Stomach (tissue), 9 donors: ENCODE data around the gene PRICKLE2. TPM values are rescaled to one million over a fixed set of nuclear protein-coding genes. Genes with fewer than 3 reads are reported as not detected.
A peak's percentile ranks its signal among the peaks of the same experiment; 100 is the strongest.

ENCODE experiments used
- DNase-seq, 2 donors: peaks; one replicate each; pipeline versions ENCODE4 v3.0.0 to v3.0.0-alpha.2; 2013 to 2019
- H3K27ac ChIP-seq, 5 donors: fragments of 200-600 bp in 4 of 5; sonication (generic) in 4 of 5; one replicate each; pipeline ENCODE4 v1.5.1; 2013 to 2019; ENCODE audit warnings: mild to moderate bottlenecking in 1 of 5, moderate library complexity in 1 of 5
- H3K27me3 ChIP-seq, 3 donors: fragments of 200-600 bp; sonication (generic); one replicate each; pipeline ENCODE4 v1.5.1; 2017 to 2019; ENCODE audit warnings: mixed run types in 1 of 3
- H3K36me3 ChIP-seq, 4 donors: fragments of 200-600 bp; sonication (generic); 1 replicate in 3 of 4; 2 replicates in 1 of 4; pipeline ENCODE4 v1.5.1; 2016 to 2019
- H3K4me1 ChIP-seq, 4 donors: fragments of 200-600 bp; sonication (generic); one replicate each; pipeline ENCODE4 v1.5.1; 2016 to 2019
- H3K4me3 ChIP-seq, 4 donors: fragments of 200-600 bp; sonication (generic) in 3 of 4; one replicate each; pipeline ENCODE4 v1.5.1; 2016 to 2019; ENCODE audit warnings: mild to moderate bottlenecking in 1 of 4
- H3K9me3 ChIP-seq, 4 donors: fragments of 200-600 bp; sonication (generic); one replicate each; pipeline ENCODE4 v1.5.1; 2016 to 2019
- CTCF ChIP-seq, 7 experiments: fragments of 450-650 bp in 4 of 7; fragments of 200-600 bp in 3 of 7; sonication (generic) in 3 of 7; IDR thresholded peaks; one replicate each; pipeline ENCODE4 v1.5.1; 2016 to 2019; ENCODE audit warnings: antibody characterized with exemption in 7 of 7, control low read depth in 2 of 7, mild to moderate bottlenecking in 1 of 7
- EP300 ChIP-seq: sonication (generic); formaldehyde crosslinking; IDR thresholded peaks from one replicate; pipeline ENCODE4 v1.6.1; 2017; ENCODE audit warnings: antibody characterized with exemption
- POLR2A ChIP-seq, 4 donors: fragments of 450-650 bp; IDR thresholded peaks; one replicate each; pipeline ENCODE4 v1.6.1; 2016; ENCODE audit warnings: antibody characterized with exemption in 4 of 4, control low read depth in 2 of 4, mild to moderate bottlenecking in 1 of 4, moderate library complexity in 1 of 4
- POLR2AphosphoS5 ChIP-seq, 3 donors: sonication (generic); formaldehyde crosslinking; IDR thresholded peaks; one replicate each; pipeline ENCODE4 v1.6.1; 2016; ENCODE audit warnings: antibody characterized with exemption in 3 of 3
- whole genome bisulfite sequencing, 5 donors: extraction: QIAGEN DNeasy Blood & Tissue Kit in 3 of 5; methylation state at CpG; one replicate each; pipeline versions ENCODE4 v1.1.5 to v1.1.7; 2013 to 2018; 5-methylcytosine and 5-hydroxymethylcytosine counted together
- intact Hi-C: fragments of 100-400 bp; cut with DNase I; formaldehyde crosslinking; loops from one replicate; pipeline ENCODE4 v1.15.1; 2023; ENCODE audit warnings: low total_unique reads
- polyA plus RNA-seq, 3 donors: library from polyadenylated mRNA; stranded (reverse); fragments of 200-250 nt; gene quantifications; one replicate each; pipeline ENCODE4 v1.2.3, GENCODE V29; 2013
- total RNA-seq, 5 donors: library from RNA; depleted of rRNA; stranded (reverse); fragments of >200 nt; gene quantifications; one replicate each; pipeline versions ENCODE4 v1.1.0 to v1.2.3, GENCODE V29; 2014 to 2016
- donor health status: healthy with polysubstance abuse.
- donor health status: Bipolar disorder and iron deficiency.
- donor health status: healthy.

Gene PRICKLE2
- total and polyA plus RNA-seq, 8 donors = 3.7 to 59.1 (median 21.0) TPM

GRCh38 chr3:64218329-64218728, 6.9 kb downstream of the PRICKLE2 start:
- H3K4me1 ChIP-seq = peaks cover 26 to 95% (median 69%) of the 10 kb centered on the region in 4 donors

GRCh38 chr3:64216274-64217147, 8.8 kb downstream of the PRICKLE2 start:
- no peak for TF ChIP-seq EP300
- no peak for TF ChIP-seq POLR2A (IDR thresholded peaks at IDR 0.05)
- TF ChIP-seq CTCF (IDR thresholded peaks at IDR 0.05) = no peak
- no peak for TF ChIP-seq POLR2AphosphoS5 (IDR thresholded peaks at IDR 0.05)
- Histone ChIP-seq H3K4me1 (peaks cover 31 to 93% (median 69%) of the 10 kb centered on the region in 4 donors), H3K27me3 (no peaks in the 10 kb centered on the region), H3K36me3 (no peaks in the 10 kb centered on the region), H3K9me3 (no peaks in the 10 kb centered on the region), H3K27ac (peak overlapping the region in 4 of 5 donors; percentile 45 to 89 (median 66)), H3K4me3 (no peak overlapping the region)
- peak in 1 of 2 donors; percentile 49 for DNase-seq
- WGBS, 5 donors = 42 to 57% (median 51%) methylated on average over 10 of the region's 10 CpGs
- intact Hi-C loops = no loop called here

More at GRCh38 chr3:64218329-64218728, 6.9 kb downstream of the PRICKLE2 start:
- intact Hi-C loops = no loop called here
- H3K27me3 ChIP-seq = no peaks in the 10 kb centered on the region
- H3K4me3 ChIP-seq = no peak overlapping the region
- H3K9me3 ChIP-seq = no peaks in the 10 kb centered on the region
- 85 to 94% (median 89%) methylated on average over 3 of the region's 3 CpGs for WGBS, 5 donors
- TF ChIP-seq POLR2A (IDR thresholded peaks at IDR 0.05) = no peak
- TF ChIP-seq EP300 = no peak
- no peaks in the 10 kb centered on the region for H3K36me3 ChIP-seq
- no peak for DNase-seq
- H3K27ac ChIP-seq = peak overlapping the region in 2 of 5 donors; percentile 77 to 89

- WGBS, 5 donors = 85 to 95% (median 92%) methylated on average over 3 of the region's 3 CpGs
- intact Hi-C loops = no loop called here
These were observed 9.7 kb downstream of the PRICKLE2 start for GRCh38 chr3:64215559-64215958.

GRCh38 chr3:64215103-64215502, 10.2 kb downstream of the PRICKLE2 start:
- Histone ChIP-seq H3K27ac (peak overlapping the region in 4 of 5 donors; percentile 76 to 89 (median 80)), H3K9me3 (no peaks in the 10 kb centered on the region), H3K4me1 (peaks cover 29 to 92% (median 65%) of the 10 kb centered on the region in 4 donors), H3K4me3 (no peak overlapping the region), H3K36me3 (no peaks in the 10 kb centered on the region), H3K27me3 (no peaks in the 10 kb centered on the region)
- no peak for DNase-seq
- WGBS, 5 donors = 55 to 80% (median 72%) methylated on average over 2 of the region's 2 CpGs
- TF ChIP-seq EP300 = no peak
- no peak for TF ChIP-seq POLR2A (IDR thresholded peaks at IDR 0.05)
- no peak for TF ChIP-seq POLR2AphosphoS5 (IDR thresholded peaks at IDR 0.05)
- TF ChIP-seq CTCF (IDR thresholded peaks at IDR 0.05) = no peak
- intact Hi-C loops = no loop called here

More at GRCh38 chr3:64215559-64215958, 9.7 kb downstream of the PRICKLE2 start:
- no peaks in the 10 kb centered on the region for H3K27me3 ChIP-seq
- H3K4me1 ChIP-seq = peaks cover 29 to 92% (median 67%) of the 10 kb centered on the region in 4 donors
- peak overlapping the region in 3 of 5 donors; percentile 79 to 89 (median 81) for H3K27ac ChIP-seq
- H3K4me3 ChIP-seq = no peak overlapping the region
- H3K36me3 ChIP-seq = no peaks in the 10 kb centered on the region
- TF ChIP-seq POLR2A (IDR thresholded peaks at IDR 0.05) (no peak), CTCF (IDR thresholded peaks at IDR 0.05) (no peak), EP300 (no peak), POLR2AphosphoS5 (IDR thresholded peaks at IDR 0.05) (no peak)
- H3K9me3 ChIP-seq = no peaks in the 10 kb centered on the region
- DNase-seq = no peak
